Ascending aorta (tissue), 2 donors: Measurements from ENCODE around the gene SPG11. TPM values are rescaled to one million over a fixed set of nuclear protein-coding genes. Genes with fewer than 3 reads are reported as not detected.
"Not testable (repeated sequence)": the region's sequence is repeated elsewhere in the genome, so short reads cannot be mapped to it uniquely, and the experiment has no call there.

ENCODE experiments used
- DNase-seq, 2 donors: peaks; one replicate each; pipeline ENCODE4 v3.0.0-alpha.2; 2019; ENCODE audit warnings: low spot score in 2 of 2
- H3K27ac ChIP-seq, 2 donors: fragments of 200-600 bp; sonication (generic); one replicate each; pipeline ENCODE4 v1.5.1; 2016 to 2017; ENCODE audit warnings: mild to moderate bottlenecking in 1 of 2
- H3K27me3 ChIP-seq: fragments of 200-600 bp; sonication (generic); one replicate; pipeline ENCODE4 v1.5.1; 2017
- H3K36me3 ChIP-seq, 2 donors: fragments of 200-600 bp; sonication (generic); one replicate each; pipeline ENCODE4 v1.5.1; 2016
- H3K4me1 ChIP-seq, 2 donors: fragments of 200-600 bp; sonication (generic); one replicate each; pipeline ENCODE4 v1.5.1; 2016 to 2017; ENCODE audit warnings: mild to moderate bottlenecking in 1 of 2
- H3K4me3 ChIP-seq, 2 donors: fragments of 200-600 bp; sonication (generic); one replicate each; pipeline ENCODE4 v1.5.1; 2016 to 2017; ENCODE audit warnings: mild to moderate bottlenecking in 1 of 2
- H3K9me3 ChIP-seq, 2 donors: fragments of 200-600 bp; sonication (generic); one replicate each; pipeline ENCODE4 v1.5.1; 2016
- CTCF ChIP-seq, 3 experiments: fragments of 200-600 bp in 2 of 3; fragments of 450-650 bp in 1 of 3; sonication (generic) in 2 of 3; IDR thresholded peaks; one replicate each; pipeline ENCODE4 v1.5.1; 2016 to 2019; ENCODE audit warnings: antibody characterized with exemption in 3 of 3, mild to moderate bottlenecking in 1 of 3, moderate library complexity in 1 of 3
- intact Hi-C: fragments of 100-400 bp; cut with DNase I; formaldehyde crosslinking; loops from one replicate; pipeline ENCODE4 v1.15.1; 2023
- total RNA-seq: library from RNA; depleted of rRNA; stranded (reverse); fragments of >200 nt; gene quantifications from one replicate; pipeline ENCODE4 v1.1.0, GENCODE V29; 2016

Gene SPG11
- total RNA-seq, 1 donor from 2014 or later = 21.1 TPM

GRCh38 chr15:44536962-44537734 lies 126.3 kb downstream of the SPG11 start, which contains the start of gene EIF3J:
Gene EIF3J, plus strand, starts transcription at chr15:44537147. Its CDS starts 48 bp downstream, at chr15:44537195.
- Histone ChIP-seq H3K9me3 (no peaks in the 10 kb centered on the region), H3K36me3 (peaks cover 4 to 16% of the 10 kb centered on the region in 2 donors), H3K27me3 (no peaks in the 10 kb centered on the region), H3K27ac (peak within 1 kb of the TSS; percentile 96 to 98), H3K4me3 (peak within 1 kb of the TSS; percentile 75 to 88), H3K4me1 (peaks cover 8 to 33% of the 10 kb centered on the region in 2 donors)
- peak; percentile 84 to 97 for DNase-seq
- intact Hi-C loops = loop anchor here (1.0 to 5.0 kb wide), 4 partner anchors 110 to 665 kb away; partner anchors contain the start of genes CTDSPL2 and GOLM2
- TF ChIP-seq CTCF (IDR thresholded peaks at IDR 0.05) = no peak

GRCh38 chr15:44536302-44536961 lies 127.0 kb downstream of the SPG11 start:
- no peaks in the 10 kb centered on the region for H3K27me3 ChIP-seq
- H3K9me3 ChIP-seq = no peaks in the 10 kb centered on the region
- TF ChIP-seq CTCF (IDR thresholded peaks at IDR 0.05) = peak; percentile 43 to 62 (median 59)
- H3K36me3 ChIP-seq = peaks cover 4 to 16% of the 10 kb centered on the region in 2 donors
- DNase-seq = peak; percentile 61 to 93
- H3K27ac ChIP-seq = peak overlapping the region; percentile 96 to 98
- intact Hi-C loops = loop anchor here (1.0 to 5.0 kb wide), 4 partner anchors 109 to 666 kb away; partner anchors contain the start of genes CTDSPL2 and GOLM2
- H3K4me1 ChIP-seq = peaks cover 6 to 29% of the 10 kb centered on the region in 2 donors
- peak overlapping the region; percentile 75 to 88 for H3K4me3 ChIP-seq

GRCh38 chr15:44535523-44536301 lies 127.8 kb downstream of the SPG11 start:
- H3K4me3 ChIP-seq = peak overlapping the region; percentile 75 to 88
- TF ChIP-seq CTCF (IDR thresholded peaks at IDR 0.05) = no peak
- no peaks in the 10 kb centered on the region for H3K9me3 ChIP-seq
- intact Hi-C loops = loop anchor here (1.0 to 5.0 kb wide), 4 partner anchors 108 to 667 kb away; partner anchors contain the start of genes CTDSPL2 and GOLM2
- H3K27me3 ChIP-seq = no peaks in the 10 kb centered on the region
- peak overlapping the region; percentile 96 to 98 for H3K27ac ChIP-seq
- H3K36me3 ChIP-seq = peaks cover 4 to 16% of the 10 kb centered on the region in 2 donors
- H3K4me1 ChIP-seq = peaks cover 6 to 24% of the 10 kb centered on the region in 2 donors
- DNase-seq = no peak

- Histone ChIP-seq H3K9me3 (no peaks in the 10 kb centered on the region), H3K27ac (peak overlapping the region; percentile 96 to 98), H3K27me3 (no peaks in the 10 kb centered on the region), H3K4me3 (peak overlapping the region; percentile 75 to 88), H3K4me1 (peaks cover 6 to 21% of the 10 kb centered on the region in 2 donors), H3K36me3 (peaks cover 0 to 11% of the 10 kb centered on the region in 2 donors)
- intact Hi-C loops = loop anchor here (5.0 kb wide), 2 partner anchors 192 to 667 kb away; no protein-coding TSS in a partner anchor
- no peak for DNase-seq
- TF ChIP-seq CTCF (IDR thresholded peaks at IDR 0.05) = no peak
Observed at GRCh38 chr15:44535092-44535491, 128.4 kb downstream of the SPG11 start.

- TF ChIP-seq CTCF (IDR thresholded peaks at IDR 0.05) = no peak
Observed at GRCh38 chr15:44532689-44533088, 130.8 kb downstream of the SPG11 start.

GRCh38 chr15:44532275-44532674 lies 131.2 kb downstream of the SPG11 start:
- H3K27me3 ChIP-seq, H3K36me3 ChIP-seq, H3K9me3 ChIP-seq, DNase-seq, intact Hi-C loops, H3K27ac ChIP-seq, H3K4me3 ChIP-seq: not testable (repeated sequence)
- peaks cover 2 to 12% of the 10 kb centered on the region in 2 donors for H3K4me1 ChIP-seq

More at GRCh38 chr15:44532689-44533088, 130.8 kb downstream of the SPG11 start:
- Histone ChIP-seq H3K4me1 (peaks cover 2 to 12% of the 10 kb centered on the region in 2 donors), H3K27me3 (no peaks in the 10 kb centered on the region), H3K36me3 (peaks cover 0 to 4% of the 10 kb centered on the region in 2 donors), H3K4me3 (no peak overlapping the region), H3K27ac (no peak overlapping the region), H3K9me3 (no peaks in the 10 kb centered on the region)
- no peak for DNase-seq
- intact Hi-C loops = no loop called here
